GM19397 (cell line): ENCODE data around the gene AKAP10.
"Not testable (repeated sequence)": the region's sequence is repeated elsewhere in the genome, so short reads cannot be mapped to it uniquely, and the experiment has no call there.

Source experiments
- ATAC-seq: cut with Tn5 transposase; IDR thresholded peaks from one replicate; pipeline ENCODE4 v1.9.1; 2021; ENCODE audit warnings: mild to moderate bottlenecking, moderate library complexity; ENCODE audit not compliant: unreplicated experiment

AKAP10 gene

GRCh38 chr17:19873346-19873745 is 104.3 kb downstream of the AKAP10 start:
- no peak for ATAC-seq

DNA sequence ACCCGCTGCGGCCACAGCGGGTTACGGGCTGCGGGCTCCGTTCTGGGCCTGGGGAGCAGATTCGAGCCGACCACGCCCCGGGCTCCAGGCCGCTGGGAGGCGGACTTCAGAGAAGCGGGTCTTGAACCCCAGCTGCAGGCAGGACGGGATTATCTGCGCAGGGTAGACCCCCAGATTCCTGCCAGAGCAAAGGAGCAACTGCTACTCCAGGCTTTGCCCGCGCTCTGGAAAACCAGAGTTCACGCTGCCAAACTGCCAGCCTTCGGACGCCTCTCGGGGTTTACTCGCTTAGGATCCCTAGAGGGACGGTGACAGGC is 109.6 kb downstream of the AKAP10 start:
- no peak for ATAC-seq

GRCh38 chr17:19867329-19868078 is 110.1 kb downstream of the AKAP10 start, which contains the start of gene ULK2:
ULK2 (minus strand) TSS chr17:19867936; CDS start chr17:19867417, 519 bp downstream.
- peak; percentile 57 for ATAC-seq

- ATAC-seq = peak; percentile 40
Measured at GRCh38 chr17:19867079-19867328, 110.6 kb downstream of the AKAP10 start.

- no peak for ATAC-seq
Measured at GRCh38 chr17:19865021-19865420, 112.6 kb downstream of the AKAP10 start.

DNA sequence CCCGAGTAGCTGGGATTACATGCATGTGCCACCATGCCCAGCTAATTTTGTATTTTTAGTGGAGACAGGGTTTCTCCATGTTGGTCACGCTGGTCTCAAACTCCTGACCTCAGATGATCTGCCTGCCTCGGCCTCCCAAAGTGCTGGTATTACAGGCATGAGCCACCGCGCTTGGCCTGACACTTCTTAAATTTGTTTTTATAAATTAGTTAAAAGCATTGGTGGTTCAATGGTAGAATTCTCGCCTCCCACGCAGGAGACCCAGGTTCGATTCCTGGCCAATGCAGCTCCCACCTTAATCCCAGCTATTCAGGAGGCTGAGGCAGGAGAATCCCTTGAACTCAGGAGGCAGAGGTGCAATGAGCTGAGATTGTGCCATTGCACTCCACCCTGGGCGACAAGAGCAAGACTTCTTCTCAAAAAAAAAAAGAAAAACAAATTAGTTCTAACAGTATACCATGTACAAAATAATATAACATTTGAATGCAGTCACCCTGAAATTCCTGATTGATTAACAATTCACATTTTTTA is 116.9 kb downstream of the AKAP10 start:
- ATAC-seq = not testable (repeated sequence)

DNA sequence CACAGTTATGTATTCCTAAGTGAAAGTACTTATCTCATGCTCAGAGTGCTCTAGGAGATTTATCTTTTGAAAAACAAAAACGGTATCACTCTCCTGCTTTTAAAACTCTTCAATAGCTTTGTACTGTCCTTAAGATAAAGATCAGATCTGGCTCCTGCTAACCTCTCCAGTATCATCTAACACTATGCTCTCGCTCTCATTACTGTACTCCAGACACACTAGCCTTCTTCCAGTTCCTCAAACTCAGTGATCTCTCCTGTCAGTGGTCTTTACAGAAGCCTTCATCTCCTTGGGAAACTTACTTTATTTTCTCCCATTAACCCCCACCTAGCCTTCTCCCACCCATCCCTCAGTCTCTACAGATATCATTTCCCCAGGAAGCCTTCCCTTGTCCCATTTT is 120.0 kb downstream of the AKAP10 start:
- ATAC-seq = no peak
